KBM-7 (cell line): Measurements from ENCODE around the gene GREB1L.
"Not testable (repeated sequence)": the region's sequence is repeated elsewhere in the genome, so short reads cannot be mapped to it uniquely, and the experiment has no call there.

Experiments
- DNase-seq: peaks from one replicate; pipeline ENCODE4 v3.0.0-alpha.2; 2015
- in situ Hi-C: fragments of 300-500 bp; cut with MboI; formaldehyde crosslinking; loops from 2 replicates; pipeline ENCODE4 v1.14.3; 2020; ENCODE audit warnings: low sequenced_read_pairs, low pct_unique_long_range_greater_than_20kb, mixed read lengths

The GREB1L gene

DNA sequence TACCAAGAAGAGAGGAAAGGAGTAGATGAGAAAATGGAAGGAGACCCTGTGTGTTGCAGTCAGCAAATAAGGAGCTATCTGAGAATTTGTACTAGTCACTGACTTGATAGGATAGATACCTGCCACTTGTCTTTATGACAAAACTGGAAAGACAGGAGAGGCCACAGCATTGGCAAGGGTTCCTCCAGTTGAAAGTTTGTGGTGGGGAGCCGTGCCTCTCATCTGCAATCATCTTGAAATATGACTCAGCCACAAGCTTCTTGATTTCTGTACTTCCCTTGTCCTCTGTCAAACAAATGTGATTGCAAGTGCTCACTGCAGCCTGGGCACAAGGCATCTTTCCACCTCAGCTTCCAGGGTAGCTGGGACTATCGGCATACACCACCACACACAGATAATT, 99.1 kb downstream of the GREB1L start:
- in situ Hi-C loops, result no loop called here
- DNase-seq, result no peak

- in situ Hi-C loops, result no loop called here
- no peak for DNase-seq
Measured at GRCh38 chr18:21342372-21342771, 100.3 kb downstream of the GREB1L start.

- in situ Hi-C loops, result no loop called here
- DNase-seq, result no peak
Measured at GRCh38 chr18:21344860-21345259, 102.8 kb downstream of the GREB1L start.

- in situ Hi-C loops, result no loop called here
- DNase-seq, result no peak
Measured at GRCh38 chr18:21345840-21346239, 103.8 kb downstream of the GREB1L start.

- in situ Hi-C loops, result no loop called here
- DNase-seq, result no peak
Measured at GRCh38 chr18:21359746-21360145, 117.7 kb downstream of the GREB1L start.

DNA sequence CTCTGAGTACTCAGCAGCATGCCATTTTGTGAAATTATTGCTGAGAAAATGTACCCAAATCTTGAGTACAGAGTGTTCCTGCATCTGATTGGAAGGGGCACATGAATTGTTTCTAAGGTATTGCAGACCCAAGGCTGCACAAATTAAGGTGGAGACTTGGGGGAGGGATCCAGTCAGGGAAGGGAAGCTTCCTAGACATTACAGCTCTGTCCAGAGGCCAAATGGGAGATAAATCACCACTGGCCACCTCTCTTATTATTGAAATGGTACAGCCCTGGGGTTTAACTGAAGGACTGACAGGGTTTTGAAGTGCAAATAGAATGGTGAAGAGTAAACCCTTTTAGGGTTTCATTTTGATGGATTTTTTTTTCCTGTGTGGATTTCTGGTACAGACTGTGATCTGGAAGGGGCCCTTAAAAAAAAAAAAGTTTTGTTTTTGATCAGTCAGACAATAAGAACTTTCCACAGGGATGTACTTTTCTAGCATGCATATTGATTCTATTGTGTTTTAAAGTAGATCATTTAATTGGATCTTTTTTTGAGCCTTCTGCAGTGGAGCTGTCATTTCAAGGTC, 119.4 kb downstream of the GREB1L start:
- in situ Hi-C loops, result no loop called here
- DNase-seq, result no peak

DNA sequence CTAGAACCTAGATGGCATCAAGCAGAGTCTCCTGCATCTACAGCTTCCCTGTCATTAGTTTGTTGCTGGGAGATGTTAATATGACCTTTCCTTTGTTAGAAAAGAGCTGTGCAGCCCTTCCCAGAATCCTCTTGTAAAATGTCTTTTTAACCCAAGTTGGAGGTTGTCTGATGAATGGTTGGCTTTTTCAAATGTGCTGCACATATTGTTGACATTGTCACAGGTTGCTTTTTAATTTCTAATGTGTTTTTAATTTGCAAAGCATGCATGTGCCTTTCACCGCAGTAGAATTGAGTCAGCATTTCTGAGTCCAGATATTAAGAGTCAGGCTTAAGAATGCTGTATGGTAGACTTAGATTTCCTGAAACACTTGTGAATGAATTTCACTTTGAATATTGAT, 120.8 kb downstream of the GREB1L start:
- in situ Hi-C loops, result no loop called here
- no peak for DNase-seq

- no peak for DNase-seq
- in situ Hi-C loops, result no loop called here
Measured at GRCh38 chr18:21363348-21363747, 121.3 kb downstream of the GREB1L start.

DNA sequence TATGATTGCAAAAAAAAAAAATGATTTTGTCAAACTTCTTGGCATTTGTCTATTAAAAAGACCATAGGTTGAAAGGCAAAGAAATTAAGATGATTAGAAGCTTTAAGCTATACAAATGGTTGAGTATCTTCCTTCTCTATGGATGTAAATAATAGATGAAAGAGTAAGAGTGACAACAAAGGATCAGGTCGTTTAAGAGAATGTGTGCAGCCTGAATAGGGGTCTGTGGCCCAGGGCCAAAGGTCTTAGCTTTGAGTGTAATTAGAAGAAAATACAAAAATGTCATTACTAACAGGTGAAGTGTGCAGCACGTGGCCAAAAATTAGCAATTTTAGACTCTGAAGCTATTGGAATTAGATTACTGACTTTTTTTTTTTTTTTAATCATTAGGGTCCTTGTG, 122.4 kb downstream of the GREB1L start:
- in situ Hi-C loops, result no loop called here
- DNase-seq, result no peak

DNA sequence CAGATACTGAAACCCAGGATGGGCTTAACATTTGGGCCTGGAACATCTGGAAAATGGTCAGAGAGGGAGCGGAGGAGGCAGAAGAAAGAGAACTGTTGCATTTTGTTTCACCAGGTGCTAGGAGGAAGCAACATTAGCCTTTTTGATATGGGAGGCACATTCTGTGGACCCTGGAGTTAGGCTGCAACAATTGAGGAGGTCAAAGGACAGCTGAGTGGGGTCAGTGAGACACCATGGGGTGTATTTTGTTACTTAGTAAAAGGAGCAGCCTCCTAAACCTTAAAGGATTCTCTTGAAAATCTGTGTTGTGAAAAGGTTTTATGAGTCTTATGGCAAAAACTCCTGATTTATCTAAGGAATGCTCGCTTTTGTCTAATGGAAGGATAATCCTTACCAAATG, 124.9 kb downstream of the GREB1L start:
- DNase-seq, result no peak
- in situ Hi-C loops, result no loop called here

- DNase-seq, result no peak
- in situ Hi-C loops, result no loop called here
Measured at GRCh38 chr18:21369146-21369545, 127.1 kb downstream of the GREB1L start.

GRCh38 chr18:21369597-21369996, 127.6 kb downstream of the GREB1L start:
- DNase-seq, in situ Hi-C loops: not testable (repeated sequence)

DNA sequence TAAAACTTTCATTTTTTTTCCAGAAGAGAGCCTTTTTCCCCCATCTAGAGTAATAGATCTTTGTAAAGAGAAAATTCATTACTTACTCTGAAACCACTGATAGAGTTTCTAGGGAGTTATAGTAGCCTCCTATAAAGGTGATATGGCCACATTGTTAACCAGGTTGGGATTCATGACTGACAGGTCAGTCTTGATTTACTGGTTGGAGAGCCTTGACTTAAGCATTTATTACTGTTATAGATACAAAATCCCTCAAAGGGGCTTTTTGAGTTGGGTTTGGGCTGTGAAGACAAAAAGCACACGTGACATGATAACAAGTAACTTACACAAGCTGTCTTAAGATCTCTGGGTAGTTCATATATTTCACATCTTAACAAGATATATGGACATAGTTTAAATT, 141.0 kb downstream of the GREB1L start:
- in situ Hi-C loops, result no loop called here
- no peak for DNase-seq

- in situ Hi-C loops, result no loop called here
- no peak for DNase-seq
Measured at GRCh38 chr18:21386523-21387240, 144.7 kb downstream of the GREB1L start.

DNA sequence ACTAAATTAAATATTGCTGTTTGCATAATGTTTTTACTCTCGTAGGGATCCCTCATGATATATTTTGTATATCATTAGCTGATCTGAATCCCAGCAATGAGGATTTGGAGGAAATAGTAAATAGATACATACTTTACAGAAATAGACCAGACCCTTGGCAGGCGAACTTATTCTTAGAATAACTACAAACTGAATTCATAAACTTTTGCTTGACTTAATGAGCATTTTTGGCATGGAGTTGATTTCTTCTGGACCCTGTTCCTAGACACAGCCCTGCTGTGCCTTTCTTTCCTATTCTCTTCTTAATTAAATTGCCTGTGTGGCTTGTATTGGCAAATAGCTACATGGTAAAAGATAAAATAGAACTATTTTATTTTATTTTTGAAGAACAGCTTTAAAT, 145.9 kb downstream of the GREB1L start:
- DNase-seq, result no peak
- in situ Hi-C loops, result no loop called here

DNA sequence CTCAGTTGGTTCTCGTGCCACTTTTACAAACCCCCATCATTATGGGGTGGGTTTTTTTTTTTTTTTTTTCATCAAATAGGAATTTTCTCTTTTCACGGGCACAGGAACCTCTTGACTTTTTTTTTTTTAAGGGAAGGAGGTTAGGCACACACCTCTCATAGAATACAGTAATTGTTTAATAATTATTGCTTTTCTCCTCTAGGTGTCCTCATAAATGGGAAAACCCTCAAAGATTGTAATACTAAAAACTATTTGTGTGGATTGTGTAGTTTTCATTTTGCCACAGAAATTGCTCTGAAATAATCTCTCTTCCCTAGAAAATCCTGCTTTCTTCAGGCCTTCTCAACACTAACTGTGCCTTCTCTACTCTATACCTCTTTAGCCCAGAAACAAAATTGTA, 147.3 kb downstream of the GREB1L start:
- in situ Hi-C loops, result no loop called here

DNA sequence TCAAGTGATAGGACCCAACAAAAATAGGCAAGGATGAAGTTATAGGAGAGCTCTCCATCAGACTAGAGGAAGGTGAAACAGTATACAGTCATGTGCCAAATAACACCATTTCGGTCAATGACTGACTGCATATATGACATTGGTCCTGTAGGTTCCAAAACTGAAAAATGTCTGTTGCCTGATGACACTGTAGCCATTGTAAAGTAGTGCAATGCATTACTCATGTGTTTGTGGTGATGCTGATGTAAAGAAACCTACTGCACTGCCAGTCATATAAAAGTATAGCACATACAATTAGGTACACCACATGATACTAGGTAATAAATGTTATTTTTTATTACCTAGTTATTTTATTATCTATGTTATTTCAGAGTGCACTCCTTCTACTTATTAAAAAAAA, 147.9 kb downstream of the GREB1L start:
- no peak for DNase-seq
- in situ Hi-C loops, result no loop called here

More for the DNA sequence above, 147.3 kb downstream of the GREB1L start:
- no peak for DNase-seq

DNA sequence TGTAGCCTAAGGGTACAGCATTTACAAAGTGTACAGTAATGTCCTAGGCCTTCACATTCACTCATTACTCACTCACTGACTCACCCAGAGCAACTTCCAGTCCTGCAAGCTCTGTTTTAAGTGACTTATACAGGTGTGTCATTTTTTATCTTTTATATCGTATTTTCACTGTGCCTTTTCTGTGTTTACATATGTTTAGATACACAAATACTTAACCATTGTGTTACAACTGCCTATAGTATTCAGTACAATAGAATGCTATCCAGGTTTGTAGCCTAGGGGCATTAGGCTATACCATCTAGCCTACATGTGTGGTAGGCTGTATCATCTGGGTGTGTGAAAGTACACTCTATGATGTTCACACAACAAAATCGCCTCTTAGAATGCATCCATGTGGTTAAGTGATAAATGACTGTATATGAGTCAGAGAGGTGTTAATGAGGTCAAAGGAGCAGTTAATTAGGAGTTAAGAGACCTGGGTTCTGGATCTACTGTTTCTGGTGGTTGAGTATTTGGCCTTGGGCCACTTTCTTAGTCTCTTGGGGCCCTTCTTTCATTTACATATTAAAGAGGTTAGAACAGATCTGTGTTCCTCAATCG, 149.1 kb downstream of the GREB1L start:
- DNase-seq, result no peak
- in situ Hi-C loops, result no loop called here

- no peak for DNase-seq
- in situ Hi-C loops, result no loop called here
Measured at GRCh38 chr18:21393986-21394385, 152.0 kb downstream of the GREB1L start.

- in situ Hi-C loops, result no loop called here
Measured at GRCh38 chr18:21398121-21398520, 156.1 kb downstream of the GREB1L start.

DNA sequence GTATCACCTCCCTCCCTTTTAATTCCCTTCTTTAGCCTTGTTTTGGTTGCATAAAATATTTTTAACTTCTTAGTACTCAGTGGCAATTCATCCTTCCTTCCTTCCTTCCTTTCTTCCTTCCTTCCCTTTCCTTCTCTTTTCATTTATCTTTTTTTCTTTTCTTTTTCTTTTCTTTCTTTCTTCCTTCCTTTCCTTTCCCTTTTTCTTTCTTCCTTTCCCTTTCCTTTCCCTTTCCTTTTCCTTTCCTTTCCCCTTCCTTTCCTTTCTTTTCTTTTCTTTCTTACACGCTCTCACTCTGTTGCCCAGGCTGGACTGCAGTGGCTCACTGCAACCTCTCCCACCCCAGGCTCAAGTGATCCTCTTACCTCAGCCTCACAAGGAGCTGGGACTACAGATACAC, 160.2 kb downstream of the GREB1L start:
- no peak for DNase-seq
- in situ Hi-C loops, result no loop called here

More at GRCh38 chr18:21398121-21398520, 156.1 kb downstream of the GREB1L start:
- no peak for DNase-seq
